Fibroblast of skin of right quadriceps (primary cell): ENCODE results near the gene AMY1B.
"Not testable (repeated sequence)": the region's sequence is repeated elsewhere in the genome, so short reads cannot be mapped to it uniquely, and the experiment has no call there.

Source experiments
- DNase-seq: peaks from one replicate; pipeline ENCODE4 v3.0.0-alpha.2; 2013

Gene AMY1B

DNA sequence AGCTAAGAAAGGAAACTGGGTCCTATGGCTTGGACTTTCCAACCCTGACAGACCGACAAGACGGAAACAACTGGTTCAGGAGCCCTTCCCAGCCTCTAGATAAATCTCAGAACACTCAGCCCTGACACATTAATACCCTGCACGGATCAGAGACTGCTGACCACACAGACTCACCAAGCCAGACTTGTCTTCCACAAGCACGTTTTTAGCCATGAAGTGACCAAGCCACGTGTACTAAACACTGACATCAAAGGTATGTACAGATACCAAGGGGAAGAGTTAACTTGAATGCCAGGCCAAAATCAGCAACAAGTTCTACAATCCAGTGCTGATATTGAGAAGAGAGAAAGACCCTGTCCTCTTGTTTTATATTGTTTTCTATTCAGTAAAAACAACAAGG lies at the start of gene AMY1B:
TSS of gene AMY1B (minus strand) at position 101 of the 400 bp plus-strand sequence. CDS start 571 bp downstream, outside the sequence.
- not testable (repeated sequence) for DNase-seq

DNA sequence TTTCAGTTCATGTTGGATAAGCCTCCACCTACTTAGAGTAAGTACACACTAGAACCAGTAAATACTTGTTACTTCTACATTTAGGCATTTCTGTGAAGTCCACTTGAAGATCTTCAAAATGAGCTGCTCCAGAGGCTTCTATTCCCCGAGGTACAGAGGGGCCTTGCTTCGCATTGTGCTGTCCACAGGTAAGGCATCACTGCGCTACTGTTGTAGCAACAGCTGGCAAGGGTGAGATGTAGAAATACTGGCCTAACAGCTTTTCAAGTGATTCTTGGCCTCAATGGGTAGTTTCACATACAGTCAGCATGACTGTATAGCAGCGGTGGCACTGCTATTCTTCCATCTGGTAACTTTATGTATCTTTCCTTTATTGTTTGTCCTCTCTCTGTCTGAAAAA lies 49.0 kb upstream of the AMY1B start:
- DNase-seq, result not testable (repeated sequence)

DNA sequence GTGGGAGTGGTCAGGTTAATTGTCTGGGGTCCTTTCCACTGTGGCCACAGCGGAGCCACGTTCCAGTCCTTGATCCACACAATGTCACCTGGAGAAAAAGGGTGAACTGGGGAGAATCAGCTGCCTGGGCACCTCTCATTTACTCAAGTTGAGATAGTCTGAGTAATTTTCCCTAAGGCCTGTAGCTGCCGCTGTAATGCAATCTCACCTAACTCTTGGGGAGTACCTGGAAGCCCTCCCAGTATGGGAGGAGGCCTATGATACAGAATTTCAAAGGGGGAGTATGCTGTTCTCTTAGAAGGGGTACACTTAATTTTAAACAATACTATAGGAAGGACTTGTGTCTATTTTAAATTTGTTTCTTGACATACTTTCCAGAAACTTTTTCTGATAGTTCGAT lies 48.4 kb upstream of the AMY1B start:
- not testable (repeated sequence) for DNase-seq

DNA sequence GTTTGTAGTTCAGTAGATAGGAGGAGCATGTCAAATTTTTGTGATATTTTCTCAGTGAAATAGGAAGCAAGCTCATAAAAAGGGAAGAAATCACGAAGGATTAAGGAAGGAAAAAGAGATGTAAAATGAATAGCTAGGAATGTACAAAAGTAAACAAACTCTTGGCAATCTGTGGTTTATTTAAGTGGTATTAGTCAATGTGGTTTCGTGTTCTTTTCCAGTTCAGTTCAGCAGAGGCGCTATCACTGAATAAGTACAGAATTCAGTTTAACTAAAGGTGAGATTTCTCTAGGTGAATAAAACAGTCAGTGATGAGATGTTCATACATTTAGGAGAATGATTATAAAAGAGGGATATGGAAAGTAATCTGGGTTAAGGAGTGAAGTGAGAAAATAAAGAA lies 42.0 kb upstream of the AMY1B start:
- not testable (repeated sequence) for DNase-seq

DNA sequence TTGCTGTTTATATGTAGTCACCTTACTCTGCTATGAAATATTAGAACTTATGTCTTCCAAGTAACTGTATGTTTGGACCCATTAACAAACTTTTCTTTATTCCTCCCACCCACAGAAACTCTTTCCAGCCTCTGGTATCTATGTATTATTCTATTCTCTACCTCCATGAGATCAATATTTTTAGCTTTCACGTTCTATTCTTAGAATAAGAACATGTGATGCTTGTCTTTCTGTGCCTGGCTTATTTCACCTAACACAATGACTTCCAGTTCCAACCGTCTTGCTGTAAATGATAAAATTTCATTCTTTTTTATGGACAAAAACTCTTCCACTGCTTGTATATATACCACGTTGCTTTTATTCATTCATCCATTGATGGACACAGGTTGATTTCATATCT lies 39.3 kb upstream of the AMY1B start:
- not testable (repeated sequence) for DNase-seq

DNA sequence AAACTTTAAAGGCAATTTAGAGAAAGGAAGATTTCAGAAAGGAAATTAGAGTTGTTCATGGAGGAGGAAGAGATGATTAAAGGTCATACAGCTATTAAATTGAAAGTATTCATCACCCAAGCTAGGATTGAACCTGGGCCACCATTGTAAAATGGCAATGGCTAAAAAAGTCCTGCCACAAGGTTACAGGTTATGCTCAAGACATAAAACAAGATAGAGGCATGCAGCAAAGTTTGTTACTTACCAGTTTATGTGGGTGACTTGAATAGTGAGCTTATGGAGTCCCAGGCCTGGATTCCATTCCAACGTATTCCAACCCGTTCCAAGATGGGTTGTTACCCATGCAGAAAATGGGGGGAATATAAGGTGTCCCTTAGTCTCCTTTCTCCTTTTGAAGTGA lies 25.5 kb upstream of the AMY1B start:
- DNase-seq, result not testable (repeated sequence)

DNA sequence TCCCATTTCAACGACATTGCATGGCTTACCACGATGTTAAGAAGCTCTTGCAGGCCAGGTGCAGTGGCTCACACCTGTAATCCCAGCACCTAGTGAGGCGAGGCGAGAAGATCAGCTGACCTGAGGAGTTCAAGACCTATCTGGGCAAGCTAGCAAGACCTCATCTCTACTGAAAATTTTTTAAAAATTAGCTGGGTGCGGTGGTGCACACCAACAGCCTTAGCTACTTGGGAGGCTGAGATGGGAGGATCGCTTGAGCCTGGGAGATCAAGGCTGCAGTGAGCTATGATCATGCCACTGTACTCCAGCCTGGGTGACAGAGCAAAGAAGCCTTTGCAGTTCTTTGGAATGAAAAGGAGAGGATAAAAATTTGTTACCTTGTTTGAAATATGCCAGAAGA lies 21.4 kb upstream of the AMY1B start:
- not testable (repeated sequence) for DNase-seq

DNA sequence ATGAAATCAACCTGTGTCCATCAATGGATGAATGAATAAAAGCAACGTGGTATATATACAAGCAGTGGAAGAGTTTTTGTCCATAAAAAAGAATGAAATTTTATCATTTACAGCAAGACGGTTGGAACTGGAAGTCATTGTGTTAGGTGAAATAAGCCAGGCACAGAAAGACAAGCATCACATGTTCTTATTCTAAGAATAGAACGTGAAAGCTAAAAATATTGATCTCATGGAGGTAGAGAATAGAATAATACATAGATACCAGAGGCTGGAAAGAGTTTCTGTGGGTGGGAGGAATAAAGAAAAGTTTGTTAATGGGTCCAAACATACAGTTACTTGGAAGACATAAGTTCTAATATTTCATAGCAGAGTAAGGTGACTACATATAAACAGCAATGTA lies 14.4 kb upstream of the AMY1B start:
- not testable (repeated sequence) for DNase-seq

DNA sequence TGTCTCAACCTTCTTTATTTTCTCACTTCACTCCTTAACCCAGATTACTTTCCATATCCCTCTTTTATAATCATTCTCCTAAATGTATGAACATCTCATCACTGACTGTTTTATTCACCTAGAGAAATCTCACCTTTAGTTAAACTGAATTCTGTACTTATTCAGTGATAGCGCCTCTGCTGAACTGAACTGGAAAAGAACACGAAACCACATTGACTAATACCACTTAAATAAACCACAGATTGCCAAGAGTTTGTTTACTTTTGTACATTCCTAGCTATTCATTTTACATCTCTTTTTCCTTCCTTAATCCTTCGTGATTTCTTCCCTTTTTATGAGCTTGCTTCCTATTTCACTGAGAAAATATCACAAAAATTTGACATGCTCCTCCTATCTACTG lies 11.7 kb upstream of the AMY1B start:
- DNase-seq, result not testable (repeated sequence)

DNA sequence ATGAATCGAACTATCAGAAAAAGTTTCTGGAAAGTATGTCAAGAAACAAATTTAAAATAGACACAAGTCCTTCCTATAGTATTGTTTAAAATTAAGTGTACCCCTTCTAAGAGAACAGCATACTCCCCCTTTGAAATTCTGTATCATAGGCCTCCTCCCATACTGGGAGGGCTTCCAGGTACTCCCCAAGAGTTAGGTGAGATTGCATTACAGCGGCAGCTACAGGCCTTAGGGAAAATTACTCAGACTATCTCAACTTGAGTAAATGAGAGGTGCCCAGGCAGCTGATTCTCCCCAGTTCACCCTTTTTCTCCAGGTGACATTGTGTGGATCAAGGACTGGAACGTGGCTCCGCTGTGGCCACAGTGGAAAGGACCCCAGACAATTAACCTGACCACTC lies 5.2 kb upstream of the AMY1B start:
- not testable (repeated sequence) for DNase-seq

DNA sequence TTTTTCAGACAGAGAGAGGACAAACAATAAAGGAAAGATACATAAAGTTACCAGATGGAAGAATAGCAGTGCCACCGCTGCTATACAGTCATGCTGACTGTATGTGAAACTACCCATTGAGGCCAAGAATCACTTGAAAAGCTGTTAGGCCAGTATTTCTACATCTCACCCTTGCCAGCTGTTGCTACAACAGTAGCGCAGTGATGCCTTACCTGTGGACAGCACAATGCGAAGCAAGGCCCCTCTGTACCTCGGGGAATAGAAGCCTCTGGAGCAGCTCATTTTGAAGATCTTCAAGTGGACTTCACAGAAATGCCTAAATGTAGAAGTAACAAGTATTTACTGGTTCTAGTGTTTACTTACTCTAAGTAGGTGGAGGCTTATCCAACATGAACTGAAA lies 4.7 kb upstream of the AMY1B start:
- not testable (repeated sequence) for DNase-seq

DNA sequence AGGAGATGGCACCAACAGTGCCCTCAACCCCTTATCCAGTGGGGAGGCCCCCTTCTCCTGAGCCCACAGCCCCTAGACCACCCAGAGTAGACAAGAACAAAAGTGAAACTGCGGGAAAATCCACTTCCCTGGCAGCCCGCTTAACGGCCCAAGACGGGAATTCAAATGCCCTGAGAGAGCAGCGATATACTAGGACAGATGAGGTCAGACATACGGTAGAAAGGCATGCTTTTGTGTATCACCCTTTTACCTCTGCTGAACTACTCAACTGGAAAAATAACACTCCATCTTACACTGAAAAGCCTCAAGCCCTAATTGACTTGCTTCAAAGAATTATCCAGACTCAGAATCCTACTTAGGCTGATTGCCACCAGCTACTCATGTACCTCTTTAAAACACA lies 1.4 kb upstream of the AMY1B start:
- not testable (repeated sequence) for DNase-seq

DNA sequence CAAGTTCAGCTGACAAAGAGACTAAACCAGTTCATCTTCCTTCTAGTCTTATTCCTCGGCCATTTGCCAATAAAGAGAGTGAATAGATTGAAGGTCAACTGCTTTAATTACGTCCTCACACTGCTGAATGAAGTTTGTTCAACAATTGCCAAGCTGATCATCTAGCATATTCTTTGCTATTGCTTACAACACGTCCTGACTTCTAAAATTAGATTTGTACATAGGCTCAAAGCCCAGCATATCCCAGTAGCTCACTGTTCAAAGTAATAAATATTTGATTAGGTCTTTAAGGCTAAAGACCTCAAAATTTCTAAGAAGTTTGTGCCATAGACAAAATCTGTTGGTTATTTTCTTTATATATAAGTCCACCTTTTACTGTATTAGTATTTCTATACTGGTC lies 19.7 kb downstream of the AMY1B start:
- DNase-seq, result not testable (repeated sequence)

DNA sequence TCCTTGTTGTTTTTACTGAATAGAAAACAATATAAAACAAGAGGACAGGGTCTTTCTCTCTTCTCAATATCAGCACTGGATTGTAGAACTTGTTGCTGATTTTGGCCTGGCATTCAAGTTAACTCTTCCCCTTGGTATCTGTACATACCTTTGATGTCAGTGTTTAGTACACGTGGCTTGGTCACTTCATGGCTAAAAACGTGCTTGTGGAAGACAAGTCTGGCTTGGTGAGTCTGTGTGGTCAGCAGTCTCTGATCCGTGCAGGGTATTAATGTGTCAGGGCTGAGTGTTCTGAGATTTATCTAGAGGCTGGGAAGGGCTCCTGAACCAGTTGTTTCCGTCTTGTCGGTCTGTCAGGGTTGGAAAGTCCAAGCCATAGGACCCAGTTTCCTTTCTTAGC lies 40.5 kb downstream of the AMY1B start, which contains the start of gene AMY1A:
TSS of gene AMY1A (plus strand) at position 301 of the 400 bp plus-strand sequence. CDS start 571 bp downstream, outside the sequence.
- not testable (repeated sequence) for DNase-seq

DNA sequence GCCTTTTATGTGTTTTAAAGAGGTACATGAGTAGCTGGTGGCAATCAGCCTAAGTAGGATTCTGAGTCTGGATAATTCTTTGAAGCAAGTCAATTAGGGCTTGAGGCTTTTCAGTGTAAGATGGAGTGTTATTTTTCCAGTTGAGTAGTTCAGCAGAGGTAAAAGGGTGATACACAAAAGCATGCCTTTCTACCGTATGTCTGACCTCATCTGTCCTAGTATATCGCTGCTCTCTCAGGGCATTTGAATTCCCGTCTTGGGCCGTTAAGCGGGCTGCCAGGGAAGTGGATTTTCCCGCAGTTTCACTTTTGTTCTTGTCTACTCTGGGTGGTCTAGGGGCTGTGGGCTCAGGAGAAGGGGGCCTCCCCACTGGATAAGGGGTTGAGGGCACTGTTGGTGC lies 41.9 kb downstream of the AMY1B start:
- DNase-seq, result not testable (repeated sequence)

DNA sequence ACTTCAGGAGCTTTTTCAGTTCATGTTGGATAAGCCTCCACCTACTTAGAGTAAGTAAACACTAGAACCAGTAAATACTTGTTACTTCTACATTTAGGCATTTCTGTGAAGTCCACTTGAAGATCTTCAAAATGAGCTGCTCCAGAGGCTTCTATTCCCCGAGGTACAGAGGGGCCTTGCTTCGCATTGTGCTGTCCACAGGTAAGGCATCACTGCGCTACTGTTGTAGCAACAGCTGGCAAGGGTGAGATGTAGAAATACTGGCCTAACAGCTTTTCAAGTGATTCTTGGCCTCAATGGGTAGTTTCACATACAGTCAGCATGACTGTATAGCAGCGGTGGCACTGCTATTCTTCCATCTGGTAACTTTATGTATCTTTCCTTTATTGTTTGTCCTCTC lies 45.1 kb downstream of the AMY1B start:
- not testable (repeated sequence) for DNase-seq

DNA sequence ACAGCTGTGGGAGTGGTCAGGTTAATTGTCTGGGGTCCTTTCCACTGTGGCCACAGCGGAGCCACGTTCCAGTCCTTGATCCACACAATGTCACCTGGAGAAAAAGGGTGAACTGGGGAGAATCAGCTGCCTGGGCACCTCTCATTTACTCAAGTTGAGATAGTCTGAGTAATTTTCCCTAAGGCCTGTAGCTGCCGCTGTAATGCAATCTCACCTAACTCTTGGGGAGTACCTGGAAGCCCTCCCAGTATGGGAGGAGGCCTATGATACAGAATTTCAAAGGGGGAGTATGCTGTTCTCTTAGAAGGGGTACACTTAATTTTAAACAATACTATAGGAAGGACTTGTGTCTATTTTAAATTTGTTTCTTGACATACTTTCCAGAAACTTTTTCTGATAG lies 45.7 kb downstream of the AMY1B start:
- DNase-seq, result not testable (repeated sequence)

DNA sequence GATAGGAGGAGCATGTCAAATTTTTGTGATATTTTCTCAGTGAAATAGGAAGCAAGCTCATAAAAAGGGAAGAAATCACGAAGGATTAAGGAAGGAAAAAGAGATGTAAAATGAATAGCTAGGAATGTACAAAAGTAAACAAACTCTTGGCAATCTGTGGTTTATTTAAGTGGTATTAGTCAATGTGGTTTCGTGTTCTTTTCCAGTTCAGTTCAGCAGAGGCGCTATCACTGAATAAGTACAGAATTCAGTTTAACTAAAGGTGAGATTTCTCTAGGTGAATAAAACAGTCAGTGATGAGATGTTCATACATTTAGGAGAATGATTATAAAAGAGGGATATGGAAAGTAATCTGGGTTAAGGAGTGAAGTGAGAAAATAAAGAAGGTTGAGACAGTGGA lies 52.1 kb downstream of the AMY1B start:
- DNase-seq, result not testable (repeated sequence)

DNA sequence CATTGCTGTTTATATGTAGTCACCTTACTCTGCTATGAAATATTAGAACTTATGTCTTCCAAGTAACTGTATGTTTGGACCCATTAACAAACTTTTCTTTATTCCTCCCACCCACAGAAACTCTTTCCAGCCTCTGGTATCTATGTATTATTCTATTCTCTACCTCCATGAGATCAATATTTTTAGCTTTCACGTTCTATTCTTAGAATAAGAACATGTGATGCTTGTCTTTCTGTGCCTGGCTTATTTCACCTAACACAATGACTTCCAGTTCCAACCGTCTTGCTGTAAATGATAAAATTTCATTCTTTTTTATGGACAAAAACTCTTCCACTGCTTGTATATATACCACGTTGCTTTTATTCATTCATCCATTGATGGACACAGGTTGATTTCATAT lies 54.8 kb downstream of the AMY1B start:
- DNase-seq, result not testable (repeated sequence)
